ENCODE data around the gene CUX1.
A peak's percentile ranks its signal among the peaks of the same experiment; 100 is the strongest.
"Not testable (repeated sequence)": the region's sequence is repeated elsewhere in the genome, so short reads cannot be mapped to it uniquely, and the experiment has no call there.

The CUX1 gene

GRCh38 chr7:102000123-102000522, 182.7 kb downstream of the CUX1 start:
- Histone ChIP-seq H3K9ac (ENCODE audit: low read length) (no peak overlapping the region), H3K27me3 (replicated peaks; ENCODE audit: control insufficient read depth, insufficient read depth, low read length) (no peaks in the 10 kb centered on the region), H3K4me3 (ENCODE audit: low read length) (no peak overlapping the region), H3K36me3 (ENCODE audit: control insufficient read depth, insufficient read depth, low read length, severe bottlenecking) (no peaks in the 10 kb centered on the region), H3K9me3 (ENCODE audit: control insufficient read depth, low read length) (no peaks in the 10 kb centered on the region), H3K4me1 (ENCODE audit: control insufficient read depth, insufficient read depth, low read length) (peaks cover 8% of the 10 kb centered on the region)
- DNase-seq (ENCODE audit: low read depth): no peak

- no peak overlapping the region for H3K9ac ChIP-seq (ENCODE audit: low read length)
These were observed 186.8 kb downstream of the CUX1 start for GRCh38 chr7:102004229-102004628.

GRCh38 chr7:102004848-102005247, 187.4 kb downstream of the CUX1 start:
- no peaks in the 10 kb centered on the region for H3K36me3 ChIP-seq (ENCODE audit: control insufficient read depth, insufficient read depth, low read length, severe bottlenecking)

More at GRCh38 chr7:102004229-102004628, 186.8 kb downstream of the CUX1 start:
- Histone ChIP-seq H3K36me3 (ENCODE audit: control insufficient read depth, insufficient read depth, low read length, severe bottlenecking) (no peaks in the 10 kb centered on the region), H3K9me3 (ENCODE audit: control insufficient read depth, low read length) (no peaks in the 10 kb centered on the region), H3K4me3 (ENCODE audit: low read length) (no peak overlapping the region), H3K27me3 (replicated peaks; ENCODE audit: control insufficient read depth, insufficient read depth, low read length) (no peaks in the 10 kb centered on the region), H3K4me1 (ENCODE audit: control insufficient read depth, insufficient read depth, low read length) (peaks cover 8% of the 10 kb centered on the region)
- DNase-seq (ENCODE audit: low read depth): peak; percentile 44

GRCh38 chr7:102005933-102006480, 188.6 kb downstream of the CUX1 start:
- no peak for DNase-seq (ENCODE audit: low read depth)
- H3K36me3 ChIP-seq (ENCODE audit: control insufficient read depth, insufficient read depth, low read length, severe bottlenecking): no peaks in the 10 kb centered on the region
- H3K4me1 ChIP-seq (ENCODE audit: control insufficient read depth, insufficient read depth, low read length): peaks cover 8% of the 10 kb centered on the region
- H3K4me3 ChIP-seq (ENCODE audit: low read length): no peak overlapping the region
- H3K9ac ChIP-seq (ENCODE audit: low read length): no peak overlapping the region
- no peaks in the 10 kb centered on the region for H3K27me3 ChIP-seq (replicated peaks; ENCODE audit: control insufficient read depth, insufficient read depth, low read length)
- H3K9me3 ChIP-seq (ENCODE audit: control insufficient read depth, low read length): no peaks in the 10 kb centered on the region

More at GRCh38 chr7:102004848-102005247, 187.4 kb downstream of the CUX1 start:
- Histone ChIP-seq H3K9me3 (ENCODE audit: control insufficient read depth, low read length) (no peaks in the 10 kb centered on the region), H3K4me3 (ENCODE audit: low read length) (no peak overlapping the region), H3K4me1 (ENCODE audit: control insufficient read depth, insufficient read depth, low read length) (peaks cover 8% of the 10 kb centered on the region), H3K9ac (ENCODE audit: low read length) (no peak overlapping the region), H3K27me3 (replicated peaks; ENCODE audit: control insufficient read depth, insufficient read depth, low read length) (no peaks in the 10 kb centered on the region)
- no peak for DNase-seq (ENCODE audit: low read depth)

GRCh38 chr7:102006695-102007094, 189.3 kb downstream of the CUX1 start:
- no peak for DNase-seq (ENCODE audit: low read depth)
- no peak overlapping the region for H3K4me3 ChIP-seq (ENCODE audit: low read length)
- no peaks in the 10 kb centered on the region for H3K27me3 ChIP-seq (replicated peaks; ENCODE audit: control insufficient read depth, insufficient read depth, low read length)
- H3K4me1 ChIP-seq (ENCODE audit: control insufficient read depth, insufficient read depth, low read length): peaks cover 8% of the 10 kb centered on the region
- H3K9me3 ChIP-seq (ENCODE audit: control insufficient read depth, low read length): no peaks in the 10 kb centered on the region
- H3K9ac ChIP-seq (ENCODE audit: low read length): no peak overlapping the region
- no peaks in the 10 kb centered on the region for H3K36me3 ChIP-seq (ENCODE audit: control insufficient read depth, insufficient read depth, low read length, severe bottlenecking)

GRCh38 chr7:102008535-102009262, 191.3 kb downstream of the CUX1 start:
- Histone ChIP-seq H3K4me1 (ENCODE audit: control insufficient read depth, insufficient read depth, low read length) (peaks cover 8% of the 10 kb centered on the region), H3K4me3 (ENCODE audit: low read length) (no peak overlapping the region), H3K36me3 (ENCODE audit: control insufficient read depth, insufficient read depth, low read length, severe bottlenecking) (no peaks in the 10 kb centered on the region), H3K9ac (ENCODE audit: low read length) (no peak overlapping the region), H3K9me3 (ENCODE audit: control insufficient read depth, low read length) (no peaks in the 10 kb centered on the region), H3K27me3 (replicated peaks; ENCODE audit: control insufficient read depth, insufficient read depth, low read length) (no peaks in the 10 kb centered on the region)
- DNase-seq (ENCODE audit: low read depth): no peak

GRCh38 chr7:102009628-102010027, 192.2 kb downstream of the CUX1 start:
- H3K4me1 ChIP-seq (ENCODE audit: control insufficient read depth, insufficient read depth, low read length): peaks cover 2% of the 10 kb centered on the region
- H3K9me3 ChIP-seq (ENCODE audit: control insufficient read depth, low read length): no peaks in the 10 kb centered on the region
- no peaks in the 10 kb centered on the region for H3K27me3 ChIP-seq (replicated peaks; ENCODE audit: control insufficient read depth, insufficient read depth, low read length)
- DNase-seq (ENCODE audit: low read depth): peak; percentile 88
- H3K4me3 ChIP-seq (ENCODE audit: low read length): no peak overlapping the region
- H3K9ac ChIP-seq (ENCODE audit: low read length): no peak overlapping the region
- H3K36me3 ChIP-seq (ENCODE audit: control insufficient read depth, insufficient read depth, low read length, severe bottlenecking): no peaks in the 10 kb centered on the region

- H3K4me1 ChIP-seq (ENCODE audit: control insufficient read depth, insufficient read depth, low read length); H3K4me3 ChIP-seq (ENCODE audit: low read length); H3K9me3 ChIP-seq (ENCODE audit: control insufficient read depth, low read length): not testable (repeated sequence)
These were observed 194.8 kb downstream of the CUX1 start for GRCh38 chr7:102012112-102012830.

GRCh38 chr7:102012941-102013461, 195.6 kb downstream of the CUX1 start:
- Histone ChIP-seq H3K4me3 (ENCODE audit: low read length) (no peak overlapping the region), H3K36me3 (ENCODE audit: control insufficient read depth, insufficient read depth, low read length, severe bottlenecking) (no peaks in the 10 kb centered on the region), H3K9me3 (ENCODE audit: control insufficient read depth, low read length) (no peaks in the 10 kb centered on the region), H3K9ac (ENCODE audit: low read length) (no peak overlapping the region), H3K4me1 (ENCODE audit: control insufficient read depth, insufficient read depth, low read length) (no peaks in the 10 kb centered on the region), H3K27me3 (replicated peaks; ENCODE audit: control insufficient read depth, insufficient read depth, low read length) (no peaks in the 10 kb centered on the region)
- peak; percentile 27 for DNase-seq (ENCODE audit: low read depth)

More at GRCh38 chr7:102012112-102012830, 194.8 kb downstream of the CUX1 start:
- DNase-seq (ENCODE audit: low read depth); H3K9ac ChIP-seq (ENCODE audit: low read length); H3K36me3 ChIP-seq (ENCODE audit: control insufficient read depth, insufficient read depth, low read length, severe bottlenecking); H3K27me3 ChIP-seq (replicated peaks; ENCODE audit: control insufficient read depth, insufficient read depth, low read length): not testable (repeated sequence)

- Histone ChIP-seq H3K4me3 (ENCODE audit: low read length) (no peak overlapping the region), H3K27me3 (replicated peaks; ENCODE audit: control insufficient read depth, insufficient read depth, low read length) (no peaks in the 10 kb centered on the region), H3K9me3 (ENCODE audit: control insufficient read depth, low read length) (no peaks in the 10 kb centered on the region), H3K9ac (ENCODE audit: low read length) (no peak overlapping the region), H3K4me1 (ENCODE audit: control insufficient read depth, insufficient read depth, low read length) (no peaks in the 10 kb centered on the region), H3K36me3 (ENCODE audit: control insufficient read depth, insufficient read depth, low read length, severe bottlenecking) (no peaks in the 10 kb centered on the region)
- DNase-seq (ENCODE audit: low read depth): no peak
These were observed 201.4 kb downstream of the CUX1 start for GRCh38 chr7:102018876-102019275.

- DNase-seq (ENCODE audit: low read depth): no peak
- no peaks in the 10 kb centered on the region for H3K36me3 ChIP-seq (ENCODE audit: control insufficient read depth, insufficient read depth, low read length, severe bottlenecking)
- H3K9ac ChIP-seq (ENCODE audit: low read length): no peak overlapping the region
- no peaks in the 10 kb centered on the region for H3K4me1 ChIP-seq (ENCODE audit: control insufficient read depth, insufficient read depth, low read length)
- H3K9me3 ChIP-seq (ENCODE audit: control insufficient read depth, low read length): no peaks in the 10 kb centered on the region
- no peaks in the 10 kb centered on the region for H3K27me3 ChIP-seq (replicated peaks; ENCODE audit: control insufficient read depth, insufficient read depth, low read length)
- H3K4me3 ChIP-seq (ENCODE audit: low read length): no peak overlapping the region
These were observed 202.0 kb downstream of the CUX1 start for GRCh38 chr7:102019461-102019860.
